PC-9 (cell line): ENCODE results near the gene EHMT1. TPM values are rescaled to one million over a fixed set of nuclear protein-coding genes. Genes with fewer than 3 reads are reported as not detected.

Source experiments
- BruUV-seq: library from RNA; stranded (reverse); fragments of 400-500 nt; replicated peaks from 2 replicates; lab custom pipeline; 2021; lab: Mats Ljungman, UMichigan
- CTCF ChIA-PET: fragments of 300-600 bp; sonication (Branson Sonifier 250); formaldehyde crosslinking; loops from one replicate; lab custom pipeline; 2022; ENCODE audit warnings: antibody characterized with exemption; lab: Charles Lee
- POLR2A ChIA-PET: fragments of 300-600 bp; sonication (Branson Sonifier 250); formaldehyde crosslinking; loops from one replicate; lab custom pipeline; 2022; ENCODE audit warnings: antibody characterized with exemption; ENCODE audit not compliant: unreplicated experiment; lab: Charles Lee
- DNase-seq, 2 experiments: peaks; one replicate each; pipeline versions ENCODE4 v3.0.0 to v3.0.0-alpha.2; 2015 to 2022; ENCODE audit warnings: mixed read lengths in 1 of 2
- H2AFZ ChIP-seq: fragments of 200-600 bp; sonication (generic); 2 replicates; pipeline ENCODE4 v1.8.1; 2017; ENCODE audit warnings: antibody characterized with exemption
- H3F3A ChIP-seq: fragments of 200-600 bp; sonication (generic); 2 replicates; pipeline ENCODE4 v1.8.1; 2017; ENCODE audit warnings: antibody characterized with exemption, mild to moderate bottlenecking, low read depth; ENCODE audit not compliant: insufficient read depth
- H3K27ac ChIP-seq: fragments of 200-600 bp; sonication (generic); 2 replicates; pipeline ENCODE4 v1.6.1; 2016; ENCODE audit warnings: mixed run types
- H3K27me3 ChIP-seq: fragments of 200-600 bp; sonication (generic); 2 replicates; pipeline ENCODE4 v1.6.1; 2016; ENCODE audit warnings: low read depth, mixed run types; ENCODE audit not compliant: insufficient read depth
- H3K36me3 ChIP-seq: fragments of 200-600 bp; sonication (generic); 2 replicates; pipeline ENCODE4 v1.6.1; 2016; ENCODE audit warnings: low read depth, mixed run types
- H3K4me1 ChIP-seq: fragments of 200-600 bp; sonication (generic); replicated peaks from 2 replicates; pipeline ENCODE4 v1.6.1; 2016; ENCODE audit warnings: mixed run types; ENCODE audit not compliant: insufficient read depth
- H3K4me2 ChIP-seq: fragments of 200-600 bp; sonication (generic); 2 replicates; pipeline ENCODE4 v1.6.1; 2017; ENCODE audit warnings: mixed run types
- H3K4me3 ChIP-seq: fragments of 200-600 bp; sonication (generic); 2 replicates; pipeline ENCODE4 v1.6.1; 2016; ENCODE audit warnings: mixed run types
- H3K79me2 ChIP-seq: fragments of 200-600 bp; sonication (generic); 2 replicates; pipeline ENCODE4 v1.6.1; 2017; ENCODE audit warnings: low read depth, mixed run types
- H3K9me2 ChIP-seq: fragments of 200-600 bp; sonication (generic); 2 replicates; pipeline ENCODE4 v1.8.1; 2017; ENCODE audit warnings: mild to moderate bottlenecking; ENCODE audit not compliant: insufficient read depth
- H3K9me3 ChIP-seq: fragments of 200-600 bp; sonication (generic); 2 replicates; pipeline ENCODE4 v1.8.1; 2016; ENCODE audit warnings: low read depth; ENCODE audit not compliant: insufficient read depth
- H4K20me1 ChIP-seq: fragments of 200-600 bp; sonication (generic); 2 replicates; pipeline ENCODE4 v1.8.1; 2017; ENCODE audit not compliant: insufficient read depth
- CTCF ChIP-seq: fragments of 200-600 bp; sonication (generic); conservative IDR thresholded peaks from 2 replicates; pipeline ENCODE4 v1.6.1; 2017; ENCODE audit warnings: mixed run types, antibody characterized with exemption, mild to moderate bottlenecking, moderate library complexity
- EZH2 ChIP-seq: fragments of 200-600 bp; sonication (generic); IDR thresholded peaks from 2 replicates; pipeline ENCODE4 v1.8.0; 2017; ENCODE audit warnings: antibody characterized with exemption, low read depth
- intact Hi-C: fragments of 100-400 bp; cut with micrococcal nuclease; formaldehyde crosslinking; loops from one replicate; pipeline ENCODE4 v1.10.0; 2022; ENCODE audit not compliant: unreplicated experiment
- total RNA-seq: library from RNA; stranded (reverse); gene quantifications from 2 replicates; pipeline ENCODE4 v1.2.3, GENCODE V29; 2021

The EHMT1 gene
- total RNA-seq, 1 experiment from 2014 or later = 116 TPM

- Histone ChIP-seq H3K4me2 (no peak overlapping the region), H3K36me3 (peaks cover 10% of the 10 kb centered on the region; the same call in 1 of the 2 replicates), H3K4me1 (no peaks in the 10 kb centered on the region), H3K4me3 (no peak overlapping the region), H3K27ac (no peak overlapping the region), H4K20me1 (no peaks in the 10 kb centered on the region; the same call in none of the 2 replicates), H2AFZ (no peak overlapping the region), H3F3A (peaks cover 4% of the 10 kb centered on the region; the same call in 1 of the 2 replicates), H3K9me3 (no peaks in the 10 kb centered on the region), H3K27me3 (no peaks in the 10 kb centered on the region), H3K79me2 (peaks cover 25% of the 10 kb centered on the region), H3K9me2 (no peaks in the 10 kb centered on the region)
- intact Hi-C loops = no loop called here
- CTCF ChIA-PET = no interaction called here
- POLR2A ChIA-PET = no interaction called here
- no peak for DNase-seq
- BruUV-seq = no TSS peak
- TF ChIP-seq EZH2 (no peak), CTCF (no peak)
Observed at GRCh38 chr9:137726764-137727163, 108.0 kb downstream of the EHMT1 start.

GRCh38 chr9:137727716-137728115 is 108.9 kb downstream of the EHMT1 start:
- no peak overlapping the region for H2AFZ ChIP-seq
- no peaks in the 10 kb centered on the region for H3K9me3 ChIP-seq
- H3K79me2 ChIP-seq = peaks cover 16% of the 10 kb centered on the region; the same call in 1 of the 2 replicates
- no TSS peak for BruUV-seq
- no peaks in the 10 kb centered on the region for H3K27me3 ChIP-seq
- no peak overlapping the region for H3K4me3 ChIP-seq
- H3K9me2 ChIP-seq = no peaks in the 10 kb centered on the region
- no peak for DNase-seq
- H3F3A ChIP-seq = peaks cover 4% of the 10 kb centered on the region; the same call in 1 of the 2 replicates
- CTCF ChIA-PET = no interaction called here
- TF ChIP-seq EZH2 (no peak), CTCF (no peak)
- intact Hi-C loops = no loop called here
- no peaks in the 10 kb centered on the region for H3K4me1 ChIP-seq
- peaks cover 12% of the 10 kb centered on the region for H3K36me3 ChIP-seq
- no peak overlapping the region for H3K4me2 ChIP-seq
- POLR2A ChIA-PET = no interaction called here
- no peaks in the 10 kb centered on the region; the same call in none of the 2 replicates for H4K20me1 ChIP-seq
- H3K27ac ChIP-seq = no peak overlapping the region

- no peaks in the 10 kb centered on the region for H3K27me3 ChIP-seq
- H3K9me3 ChIP-seq = no peaks in the 10 kb centered on the region; the same call in 1 of the 2 replicates
- H4K20me1 ChIP-seq = no peaks in the 10 kb centered on the region; the same call in none of the 2 replicates
- H3K27ac ChIP-seq = no peak overlapping the region
- H2AFZ ChIP-seq = no peak overlapping the region
- BruUV-seq = no TSS peak
- ChIA-PET POLR2A (no interaction called here), CTCF (no interaction called here)
- H3K9me2 ChIP-seq = no peaks in the 10 kb centered on the region
- intact Hi-C loops = no loop called here
- peaks cover 4% of the 10 kb centered on the region; the same call in 1 of the 2 replicates for H3F3A ChIP-seq
- no peak overlapping the region for H3K4me3 ChIP-seq
- H3K4me1 ChIP-seq = no peaks in the 10 kb centered on the region
- peaks cover 15% of the 10 kb centered on the region; the same call in 1 of the 2 replicates for H3K79me2 ChIP-seq
- H3K4me2 ChIP-seq = no peak overlapping the region
- H3K36me3 ChIP-seq = peaks cover 21% of the 10 kb centered on the region
- DNase-seq = no peak
- TF ChIP-seq CTCF (no peak), EZH2 (no peak)
Observed at GRCh38 chr9:137728444-137729311, 109.9 kb downstream of the EHMT1 start.
